GM12891 (cell line): ENCODE measurements around the gene KCNAB2.

Experiments used
- POLR2A ChIP-seq: IDR thresholded peaks from 2 replicates; pipeline ENCODE4 v1.6.1; 2011; ENCODE audit warnings: low read depth, low read length, control low read depth
- TAF1 ChIP-seq: IDR thresholded peaks from 2 replicates; pipeline ENCODE4 v1.6.1; 2011; ENCODE audit warnings: low read depth, low read length, control low read depth

DNA sequence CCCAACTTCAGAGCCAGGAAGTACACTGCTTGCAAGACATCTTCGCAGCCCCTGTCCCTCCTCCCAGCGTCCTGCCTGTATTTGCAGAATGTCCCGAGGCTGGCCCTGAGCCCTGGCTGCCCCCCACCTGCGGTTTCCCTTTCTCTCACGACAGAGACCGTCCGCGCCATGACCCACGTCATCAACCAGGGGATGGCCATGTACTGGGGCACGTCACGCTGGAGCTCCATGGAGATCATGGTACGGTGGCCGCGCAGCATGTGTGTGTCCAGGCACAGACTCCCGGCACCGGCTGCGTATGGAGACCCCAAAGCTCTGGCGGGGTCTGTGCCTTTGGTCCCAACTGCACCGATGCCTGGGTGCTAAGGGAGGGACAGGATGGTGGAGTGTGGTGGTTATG is 48.6 kb downstream of the KCNAB2 start:
- TF ChIP-seq POLR2A (no peak), TAF1 (no peak)
